Neural progenitor cell (in vitro differentiated cells): ENCODE measurements around the gene PARP2. TPM values are rescaled to one million over a fixed set of nuclear protein-coding genes. Genes with fewer than 3 reads are reported as not detected.

Experiments
- DNase-seq: peaks from one replicate; pipeline ENCODE4 v3.0.0-alpha.2; 2016; ENCODE audit warnings: low spot score
- H2AFZ ChIP-seq: fragments of 200-600 bp; sonication (generic); replicated peaks from 2 replicates; pipeline ENCODE4 v1.6.1; 2016; ENCODE audit warnings: antibody characterized with exemption
- H3F3A ChIP-seq: fragments of 200-600 bp; sonication (generic); 2 replicates; pipeline ENCODE4 v1.6.1; 2016; ENCODE audit warnings: antibody characterized with exemption, low read depth
- H3K27ac ChIP-seq: fragments of 200-600 bp; sonication (generic); 2 replicates; pipeline ENCODE4 v1.5.1; 2016; ENCODE audit warnings: mild to moderate bottlenecking
- H3K27me3 ChIP-seq: fragments of 200-600 bp; sonication (generic); 2 replicates; pipeline ENCODE4 v1.6.1; 2016; ENCODE audit warnings: mild to moderate bottlenecking, moderate library complexity
- H3K36me3 ChIP-seq: fragments of 200-600 bp; sonication (generic); 2 replicates; pipeline ENCODE4 v1.5.1; 2016
- H3K4me1 ChIP-seq: fragments of 200-600 bp; sonication (generic); 2 replicates; pipeline ENCODE4 v1.6.1; 2016; ENCODE audit warnings: mixed run types
- H3K4me2 ChIP-seq: fragments of 200-600 bp; sonication (generic); 2 replicates; pipeline ENCODE4 v1.6.1; 2016
- H3K4me3 ChIP-seq: fragments of 200-600 bp; sonication (generic); 2 replicates; pipeline ENCODE4 v1.5.1; 2016
- H3K79me2 ChIP-seq: fragments of 200-600 bp; sonication (generic); 2 replicates; pipeline ENCODE4 v1.6.1; 2016; ENCODE audit warnings: low read depth
- H3K9ac ChIP-seq: fragments of 200-600 bp; sonication (generic); 2 replicates; pipeline ENCODE4 v1.6.1; 2016
- H3K9me3 ChIP-seq: fragments of 200-600 bp; sonication (generic); 2 replicates; pipeline ENCODE4 v1.5.1; 2016; ENCODE audit warnings: low read depth
- H4K20me1 ChIP-seq: fragments of 200-600 bp; sonication (generic); 2 replicates; pipeline ENCODE4 v1.6.1; 2016; ENCODE audit warnings: low read depth
- H3K27ac Mint-ChIP-seq: 3 replicates; pipeline ENCODE4 v1.8.0; 2021; ENCODE audit warnings: mixed read lengths
- H3K27me3 Mint-ChIP-seq: 2 replicates; pipeline ENCODE4 v1.8.0; 2022; ENCODE audit warnings: low read depth, mild to moderate bottlenecking, inconsistent platforms, moderate library complexity, mixed read lengths; ENCODE audit not compliant: insufficient read depth
- H3K36me3 Mint-ChIP-seq: 3 replicates; pipeline ENCODE4 v1.8.0; 2021; ENCODE audit warnings: mixed read lengths
- H3K4me1 Mint-ChIP-seq: 3 replicates; pipeline ENCODE4 v1.8.0; 2021; ENCODE audit warnings: mixed read lengths
- H3K4me3 Mint-ChIP-seq: 3 replicates; pipeline ENCODE4 v1.8.0; 2021; ENCODE audit warnings: mild to moderate bottlenecking, moderate library complexity, mixed read lengths
- H3K9me3 Mint-ChIP-seq: 3 replicates; pipeline ENCODE4 v1.8.0; 2020; ENCODE audit warnings: mixed read lengths
- CTCF ChIP-seq: fragments of 200-600 bp; sonication (generic); IDR thresholded peaks from 2 replicates; pipeline ENCODE4 v1.5.1; 2017; ENCODE audit warnings: antibody characterized with exemption, mild to moderate bottlenecking
- EZH2 ChIP-seq: fragments of 200-600 bp; sonication (generic); IDR thresholded peaks from 2 replicates; pipeline ENCODE4 v1.6.1; 2017; ENCODE audit warnings: antibody characterized with exemption, mild to moderate bottlenecking, moderate library complexity
- EZH2phosphoT487 ChIP-seq: fragments of 200-600 bp; sonication (generic); IDR thresholded peaks from 2 replicates; pipeline ENCODE4 v1.6.1; 2017; ENCODE audit warnings: antibody characterized with exemption
- total RNA-seq: library from RNA; depleted of rRNA; stranded (reverse); fragments of >200 nt; gene quantifications from 2 replicates; pipeline ENCODE4 v1.2.3, GENCODE V29; 2015; ENCODE audit warnings: low replicate concordance

The PARP2 gene
- total RNA-seq, 1 donor from 2014 or later = 47.2 TPM

GRCh38 chr14:20314026-20314425 lies 29.4 kb upstream of the PARP2 start:
- H3K9me3 ChIP-seq = no peaks in the 10 kb centered on the region
- H3K4me1 ChIP-seq = no peaks in the 10 kb centered on the region
- Mint-ChIP-seq H3K36me3 (peaks cover 38% of the 10 kb centered on the region), H3K4me1 (no peaks in the 10 kb centered on the region), H3K4me3 (no peak overlapping the region), H3K27ac (no peak overlapping the region), H3K27me3 (peaks cover 6% of the 10 kb centered on the region), H3K9me3 (peaks cover 2% of the 10 kb centered on the region)
- H4K20me1 ChIP-seq = peaks cover 3% of the 10 kb centered on the region
- H3K27ac ChIP-seq = no peak overlapping the region
- TF ChIP-seq EZH2 (no peak), EZH2phosphoT487 (no peak), CTCF (no peak)
- peaks cover 32% of the 10 kb centered on the region for H3K36me3 ChIP-seq
- no peaks in the 10 kb centered on the region for H3K27me3 ChIP-seq
- no peak for DNase-seq
- no peak overlapping the region for H3K9ac ChIP-seq
- peaks cover 10% of the 10 kb centered on the region for H3K79me2 ChIP-seq
- H3F3A ChIP-seq = peaks cover 16% of the 10 kb centered on the region
- no peak overlapping the region for H2AFZ ChIP-seq
- H3K4me2 ChIP-seq = no peak overlapping the region
- no peak overlapping the region for H3K4me3 ChIP-seq

GRCh38 chr14:20317720-20318119 lies 25.7 kb upstream of the PARP2 start:
- H3K36me3 Mint-ChIP-seq = peaks cover 35% of the 10 kb centered on the region
- H3K27ac ChIP-seq = no peak overlapping the region
- H3K9ac ChIP-seq = no peak overlapping the region
- H3K27me3 Mint-ChIP-seq = peaks cover 6% of the 10 kb centered on the region
- H3K27ac Mint-ChIP-seq = no peak overlapping the region
- H3K9me3 ChIP-seq = no peaks in the 10 kb centered on the region
- peaks cover 26% of the 10 kb centered on the region for H3K36me3 ChIP-seq
- DNase-seq = no peak
- peaks cover 12% of the 10 kb centered on the region for H4K20me1 ChIP-seq
- no peak overlapping the region for H2AFZ ChIP-seq
- H3K4me3 ChIP-seq = no peak overlapping the region
- H3F3A ChIP-seq = peaks cover 4% of the 10 kb centered on the region
- peaks cover 40% of the 10 kb centered on the region for H3K79me2 ChIP-seq
- H3K4me3 Mint-ChIP-seq = no peak overlapping the region
- no peak overlapping the region for H3K4me2 ChIP-seq
- no peaks in the 10 kb centered on the region for H3K4me1 ChIP-seq
- H3K27me3 ChIP-seq = no peaks in the 10 kb centered on the region
- TF ChIP-seq CTCF (no peak), EZH2 (no peak), EZH2phosphoT487 (no peak)
- no peaks in the 10 kb centered on the region for H3K4me1 Mint-ChIP-seq
- H3K9me3 Mint-ChIP-seq = no peaks in the 10 kb centered on the region

- H3K9ac ChIP-seq = no peak overlapping the region
- H3K4me2 ChIP-seq = no peak overlapping the region
Measured at GRCh38 chr14:20327005-20327869, 16.2 kb upstream of the PARP2 start.

More at GRCh38 chr14:20327005-20327869, 16.2 kb upstream of the PARP2 start:
- no peak overlapping the region for H3K27ac Mint-ChIP-seq
- H3K9me3 ChIP-seq = no peaks in the 10 kb centered on the region
- H3K9me3 Mint-ChIP-seq = no peaks in the 10 kb centered on the region
- no peak overlapping the region for H3K27ac ChIP-seq
- H3K4me3 ChIP-seq = no peak overlapping the region
- peaks cover 14% of the 10 kb centered on the region for H3K36me3 ChIP-seq
- H3K36me3 Mint-ChIP-seq = peaks cover 16% of the 10 kb centered on the region
- H3K27me3 ChIP-seq = no peaks in the 10 kb centered on the region
- TF ChIP-seq EZH2 (no peak), CTCF (peak; percentile 79)
- peaks cover 10% of the 10 kb centered on the region for H3K4me1 ChIP-seq
- H3K27me3 Mint-ChIP-seq = no peaks in the 10 kb centered on the region
- H3K4me3 Mint-ChIP-seq = no peak overlapping the region
- peaks cover 21% of the 10 kb centered on the region for H3K4me1 Mint-ChIP-seq
- H3F3A ChIP-seq = peaks cover 27% of the 10 kb centered on the region
- H3K79me2 ChIP-seq = peaks cover 96% of the 10 kb centered on the region
- peak; percentile 65 for DNase-seq
- peaks cover 55% of the 10 kb centered on the region for H4K20me1 ChIP-seq
- H2AFZ ChIP-seq = no peak overlapping the region
